ENCODE results near the gene CCNG1.

GRCh38 chr5:163434401-163434866, 3.0 kb upstream of the CCNG1 start:
- no peak for TF ChIP-seq EZH2phosphoT487 (IDR thresholded peaks at IDR 0.05; ENCODE audit: low read depth)
- TF ChIP-seq CTCF (IDR thresholded peaks at IDR 0.05; ENCODE audit: low read depth, low read length) = no peak
